ENCODE data around the gene GEMIN7.
"Not testable (repeated sequence)": the region's sequence is repeated elsewhere in the genome, so short reads cannot be mapped to it uniquely, and the experiment has no call there.

GEMIN7 gene

DNA sequence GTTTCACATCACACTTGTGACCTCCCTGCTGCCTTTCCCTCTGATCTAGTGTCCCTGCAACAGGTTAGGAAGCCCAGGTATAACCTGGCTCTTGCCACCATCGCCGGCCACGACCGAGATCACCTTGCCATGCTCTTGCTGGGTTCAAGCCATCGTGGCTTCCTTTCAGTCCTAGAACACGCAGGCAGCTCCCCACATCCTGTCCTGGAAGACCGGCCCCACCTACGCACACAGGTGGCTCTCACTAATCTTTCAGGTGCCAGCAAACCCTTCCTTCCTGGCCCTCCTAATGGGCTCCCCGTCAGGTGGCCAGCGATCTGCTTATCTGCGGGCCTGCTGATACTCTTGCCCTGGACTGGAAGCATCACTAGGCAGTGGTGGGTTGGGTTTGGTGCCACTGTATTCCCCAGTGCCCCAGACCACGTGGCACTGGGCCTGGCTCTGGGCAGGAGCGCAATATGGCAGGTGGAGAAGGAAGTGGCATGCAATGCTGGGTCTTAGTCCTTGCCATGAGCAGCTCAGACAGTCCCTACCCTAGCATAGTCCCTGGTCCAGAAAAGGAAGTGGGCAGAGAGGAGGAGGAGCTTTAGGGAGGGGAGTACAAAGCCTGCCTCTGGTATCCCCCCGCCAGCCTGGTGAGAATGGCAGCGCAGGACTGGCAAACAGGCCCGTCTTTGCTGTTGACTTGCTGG, 25.7 kb downstream of the GEMIN7 start:
- intact Hi-C loops (cut with DNase I; ENCODE audit: low total_unique reads), result no loop called here
- Histone ChIP-seq H3K36me3 (no peaks in the 10 kb centered on the region), H3K9me3 (no peaks in the 10 kb centered on the region), H3K4me3 (no peak overlapping the region), H3K27ac (no peak overlapping the region), H3K4me1 (peaks cover 0 to 34% (median 3%) of the 10 kb centered on the region in 4 donors), H3K27me3 (no peaks in the 10 kb centered on the region)
- TF ChIP-seq CTCF (IDR thresholded peaks at IDR 0.05), result no peak
- no peak for DNase-seq

DNA sequence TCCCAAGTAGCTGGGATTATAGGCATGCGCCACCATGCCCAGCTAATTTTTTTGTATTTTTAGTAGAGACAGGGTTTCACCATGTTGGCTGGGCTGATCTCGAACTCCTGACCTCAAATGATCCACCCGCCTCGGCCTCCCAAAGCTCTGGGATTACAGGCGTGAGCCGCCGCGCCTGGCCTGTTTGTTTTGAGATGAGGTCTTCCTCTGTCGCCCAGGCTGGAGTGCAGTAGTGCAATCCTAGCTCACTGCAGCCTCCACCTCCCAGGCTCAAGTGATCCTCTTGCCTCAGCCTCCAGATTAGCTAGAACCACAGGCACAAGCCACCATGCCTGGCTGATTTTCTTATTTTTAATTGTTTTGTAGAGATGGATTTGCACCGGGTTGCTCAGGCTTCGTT, 27.3 kb downstream of the GEMIN7 start:
- peaks cover 0 to 32% (median 3%) of the 10 kb centered on the region in 4 donors for H3K4me1 ChIP-seq
- H3K4me3 ChIP-seq; H3K9me3 ChIP-seq; DNase-seq; H3K27ac ChIP-seq; H3K36me3 ChIP-seq; H3K27me3 ChIP-seq; intact Hi-C loops (cut with DNase I; ENCODE audit: low total_unique reads): not testable (repeated sequence)

DNA sequence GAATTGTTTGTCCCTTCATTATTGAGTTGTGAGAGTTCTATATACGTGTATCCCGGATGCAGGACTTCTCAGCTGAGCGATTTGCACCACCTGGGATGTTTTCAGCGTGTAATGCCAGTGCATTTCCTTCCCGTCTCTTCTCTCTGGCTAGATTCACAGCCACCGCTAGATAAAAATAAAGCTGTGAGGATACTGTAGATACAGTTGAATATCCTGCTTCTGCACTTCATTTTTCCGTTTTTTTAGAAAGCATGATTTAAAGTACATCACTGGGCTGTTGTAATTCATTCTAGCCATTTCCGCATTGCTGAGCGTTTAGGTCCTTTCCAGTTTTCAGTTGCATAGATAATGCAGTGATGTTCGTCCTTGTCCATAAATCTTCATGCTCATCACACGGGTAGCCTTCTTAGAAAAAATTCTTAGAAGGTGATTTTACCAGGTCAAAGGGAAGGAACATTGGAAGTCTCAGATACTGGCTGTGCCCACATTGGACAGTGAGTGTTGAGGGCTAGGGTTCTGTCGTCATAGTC, 28.6 kb downstream of the GEMIN7 start:
- no peak for DNase-seq
- intact Hi-C loops (cut with DNase I; ENCODE audit: low total_unique reads), result no loop called here
- no peak for TF ChIP-seq CTCF (IDR thresholded peaks at IDR 0.05)
- Histone ChIP-seq H3K4me1 (peaks cover 0 to 22% (median 3%) of the 10 kb centered on the region in 4 donors), H3K27me3 (no peaks in the 10 kb centered on the region), H3K4me3 (no peak overlapping the region), H3K9me3 (no peaks in the 10 kb centered on the region), H3K27ac (no peak overlapping the region), H3K36me3 (no peaks in the 10 kb centered on the region)

GRCh38 chr19:45110851-45111266, 31.8 kb downstream of the GEMIN7 start:
- Histone ChIP-seq H3K4me3 (no peak overlapping the region), H3K36me3 (no peaks in the 10 kb centered on the region), H3K27me3 (no peaks in the 10 kb centered on the region), H3K4me1 (peaks cover 0 to 3% (median 0%) of the 10 kb centered on the region in 4 donors), H3K9me3 (no peaks in the 10 kb centered on the region), H3K27ac (no peak overlapping the region)
- DNase-seq, result no peak
- TF ChIP-seq CTCF (IDR thresholded peaks at IDR 0.05), result no peak
- intact Hi-C loops (cut with DNase I; ENCODE audit: low total_unique reads), result no loop called here

DNA sequence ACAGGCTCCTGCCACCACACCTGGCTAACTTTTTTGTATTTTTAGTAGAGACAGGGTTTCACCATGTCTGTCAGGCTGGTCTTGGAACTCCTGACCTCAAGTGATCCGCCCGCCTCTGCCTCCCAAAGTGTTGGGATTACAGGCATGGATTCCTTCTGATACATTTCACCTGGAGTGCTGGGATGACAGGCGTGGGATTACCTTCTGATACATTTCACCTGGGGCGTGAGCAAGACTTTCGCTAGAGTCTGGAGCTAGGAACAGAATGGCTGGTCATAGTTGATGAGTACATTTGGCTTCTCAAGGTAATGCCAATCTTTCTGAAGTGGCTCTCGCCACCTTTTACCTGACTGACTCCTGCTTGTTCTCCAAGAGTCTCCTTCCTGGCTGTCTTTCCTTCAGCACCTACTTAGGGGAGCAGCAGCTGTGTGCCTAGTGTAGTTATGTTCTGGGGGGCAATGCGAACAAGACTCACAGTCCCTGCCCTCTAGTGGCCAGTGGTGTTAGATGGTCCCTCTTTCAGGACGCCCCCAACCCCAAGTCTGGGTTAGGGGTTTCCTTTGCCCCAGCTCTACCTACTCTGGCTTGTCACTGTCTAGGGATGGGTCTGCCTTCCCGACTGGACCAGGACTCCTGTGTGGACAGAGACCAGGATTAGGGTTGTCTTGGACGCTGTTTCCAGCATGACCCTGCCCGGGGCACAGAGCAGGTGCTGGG, 33.2 kb downstream of the GEMIN7 start:
- no peak for DNase-seq
- Histone ChIP-seq H3K4me1 (peaks cover 0 to 15% (median 0%) of the 10 kb centered on the region in 4 donors), H3K9me3 (no peaks in the 10 kb centered on the region), H3K27me3 (no peaks in the 10 kb centered on the region), H3K4me3 (no peak overlapping the region), H3K36me3 (no peaks in the 10 kb centered on the region), H3K27ac (no peak overlapping the region)
- no peak for TF ChIP-seq CTCF (IDR thresholded peaks at IDR 0.05)
- intact Hi-C loops (cut with DNase I; ENCODE audit: low total_unique reads), result no loop called here

DNA sequence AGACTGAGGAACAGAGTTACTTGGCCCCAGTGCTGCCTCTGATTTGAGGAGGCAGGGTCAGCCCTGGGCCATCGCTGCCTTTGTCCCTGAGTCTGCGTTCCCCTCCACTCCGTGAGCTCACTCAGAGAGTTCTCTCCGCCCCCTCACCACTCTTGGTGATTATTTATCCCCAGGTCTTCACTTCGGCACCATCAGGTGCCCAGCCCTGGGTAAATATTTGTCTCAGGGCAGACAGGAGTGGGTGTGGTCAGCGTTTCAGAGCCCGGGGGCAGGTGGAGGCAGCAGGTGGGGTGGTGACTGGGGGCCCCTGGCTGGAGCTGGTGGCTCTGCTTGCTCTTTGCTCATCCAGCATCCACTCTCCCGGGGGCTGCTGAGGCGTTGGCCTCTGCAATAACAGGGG, 34.6 kb downstream of the GEMIN7 start:
- Histone ChIP-seq H3K9me3 (no peaks in the 10 kb centered on the region), H3K4me1 (peaks cover 0 to 29% (median 1%) of the 10 kb centered on the region in 4 donors), H3K4me3 (no peak overlapping the region), H3K27ac (no peak overlapping the region), H3K27me3 (no peaks in the 10 kb centered on the region), H3K36me3 (no peaks in the 10 kb centered on the region)
- intact Hi-C loops (cut with DNase I; ENCODE audit: low total_unique reads), result no loop called here
- no peak for DNase-seq
- no peak for TF ChIP-seq CTCF (IDR thresholded peaks at IDR 0.05)
